ENCODE measurements around the gene PPIF.
A peak's percentile ranks its signal among the peaks of the same experiment; 100 is the strongest.

PPIF gene

DNA sequence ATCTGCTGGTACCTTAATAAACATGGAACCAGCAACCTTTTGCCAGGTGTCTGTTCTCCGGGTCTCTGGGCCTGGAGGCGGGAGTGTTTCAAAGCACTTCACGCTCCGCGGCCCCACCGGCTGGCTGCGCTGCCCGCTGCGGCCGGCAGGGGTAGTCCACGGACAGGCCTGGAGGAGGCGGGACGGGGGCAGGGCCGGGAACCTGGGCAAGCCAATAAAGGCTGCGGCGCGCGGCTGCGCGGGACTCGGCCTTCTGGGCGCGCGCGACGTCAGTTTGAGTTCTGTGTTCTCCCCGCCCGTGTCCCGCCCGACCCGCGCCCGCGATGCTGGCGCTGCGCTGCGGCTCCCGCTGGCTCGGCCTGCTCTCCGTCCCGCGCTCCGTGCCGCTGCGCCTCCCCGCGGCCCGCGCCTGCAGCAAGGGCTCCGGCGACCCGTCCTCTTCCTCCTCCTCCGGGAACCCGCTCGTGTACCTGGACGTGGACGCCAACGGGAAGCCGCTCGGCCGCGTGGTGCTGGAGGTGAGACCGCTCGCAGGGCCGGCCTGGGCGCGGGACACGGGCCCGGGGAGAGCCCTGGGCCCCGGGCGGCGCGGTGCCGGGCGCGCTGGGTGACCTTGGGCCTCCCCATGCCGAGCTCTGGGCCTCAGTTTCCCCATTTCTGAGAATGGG is at the start of gene PPIF:
PPIF (plus strand) TSS at position 244 of the 668 bp plus-strand sequence; CDS start at position 324, 80 bp downstream.
- peak; percentile 95 for DNase-seq

DNA sequence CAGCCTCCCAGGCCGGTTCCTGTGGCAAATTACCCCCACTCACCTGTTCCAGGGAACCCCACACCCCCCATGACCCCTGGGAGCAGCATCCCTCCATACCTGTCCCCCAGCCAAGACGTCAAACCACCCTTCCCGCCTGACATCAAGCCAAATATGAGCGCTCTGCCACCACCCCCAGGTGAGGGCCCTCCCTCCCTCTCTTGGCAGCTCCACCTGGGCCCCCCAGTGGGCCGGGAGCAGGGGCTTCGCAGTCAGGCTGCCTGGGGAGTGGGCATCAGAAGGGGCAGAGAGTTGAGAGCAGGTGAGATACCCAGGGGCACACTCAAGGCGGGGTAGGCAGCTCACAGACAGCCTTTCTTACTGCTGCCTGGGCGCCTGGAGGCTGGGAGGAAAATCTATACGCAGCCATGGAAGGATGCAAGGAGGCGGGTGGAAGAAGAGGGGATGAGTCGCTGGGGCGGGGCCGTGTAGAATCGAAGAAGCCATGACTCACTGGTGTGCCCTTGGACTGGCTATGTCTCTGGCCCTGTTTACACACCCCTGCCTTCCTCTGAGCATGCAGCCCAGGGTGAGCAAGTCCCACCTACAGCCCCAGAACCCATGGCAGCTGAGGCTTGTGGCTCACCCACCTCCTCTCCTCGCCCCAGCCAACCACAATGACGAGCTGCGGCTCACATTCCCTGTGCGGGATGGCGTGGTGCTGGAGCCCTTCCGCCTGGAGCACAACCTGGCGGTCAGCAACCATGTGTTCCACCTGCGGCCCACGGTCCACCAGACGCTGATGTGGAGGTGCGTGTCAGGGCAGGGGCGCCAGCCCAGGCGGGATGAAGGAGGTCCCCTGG is 48.6 kb upstream of the PPIF start:
- DNase-seq: peak; percentile 52

DNA sequence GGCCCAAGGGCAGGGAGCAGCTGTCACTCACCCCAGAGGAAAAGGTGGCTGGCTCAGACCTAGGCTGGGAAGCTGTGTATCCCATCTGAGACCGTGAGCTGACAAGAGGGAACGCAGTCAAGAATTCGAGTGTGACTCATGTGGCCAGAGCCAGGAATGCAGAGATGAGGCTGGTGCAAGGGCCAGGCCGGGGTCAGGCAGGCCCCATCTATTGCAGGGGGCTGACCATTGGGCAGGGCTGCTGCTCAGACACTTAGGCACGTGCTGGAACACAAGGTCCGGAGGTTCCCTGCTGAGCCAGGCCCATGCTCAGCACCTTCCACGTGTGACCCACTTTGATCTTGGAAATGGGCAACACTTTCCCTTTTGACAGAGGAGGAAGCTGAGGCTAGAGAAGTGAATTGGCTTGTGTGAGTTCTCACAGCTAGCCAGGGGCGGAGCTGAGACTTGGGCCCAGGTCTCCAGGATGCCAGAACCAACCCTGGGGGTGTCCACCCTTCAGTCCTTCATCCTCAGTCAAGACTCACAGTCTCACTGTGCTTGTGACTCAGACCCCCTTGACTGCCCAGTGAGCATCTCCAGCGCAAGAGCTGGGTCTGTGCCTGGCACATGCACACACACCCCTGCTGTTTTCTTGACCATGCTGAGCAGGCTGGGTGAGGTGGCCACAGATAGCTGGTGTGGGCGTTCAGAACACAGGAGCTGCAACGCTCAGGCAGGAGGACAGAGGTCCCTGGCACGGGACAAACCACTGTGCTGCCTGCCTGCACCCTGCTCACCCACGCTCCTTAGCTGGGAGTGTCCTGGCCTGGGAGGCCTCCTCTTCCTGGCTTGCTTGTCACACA is 47.6 kb upstream of the PPIF start:
- DNase-seq: no peak

DNA sequence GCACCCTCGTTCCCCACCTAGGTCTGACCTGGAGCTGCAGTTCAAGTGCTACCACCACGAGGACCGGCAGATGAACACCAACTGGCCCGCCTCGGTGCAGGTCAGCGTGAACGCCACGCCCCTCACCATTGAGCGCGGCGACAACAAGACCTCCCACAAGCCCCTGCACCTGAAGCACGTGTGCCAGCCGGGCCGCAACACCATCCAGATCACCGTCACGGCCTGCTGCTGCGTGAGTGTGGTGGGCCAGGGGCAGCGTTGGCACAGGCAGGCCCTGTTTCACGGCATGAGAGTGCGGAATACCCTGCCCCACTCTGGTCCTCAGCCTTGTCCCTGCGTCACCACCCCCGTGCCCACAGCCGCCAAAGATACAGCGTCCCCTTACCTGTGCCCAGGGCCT is 46.6 kb upstream of the PPIF start:
- no peak for DNase-seq

DNA sequence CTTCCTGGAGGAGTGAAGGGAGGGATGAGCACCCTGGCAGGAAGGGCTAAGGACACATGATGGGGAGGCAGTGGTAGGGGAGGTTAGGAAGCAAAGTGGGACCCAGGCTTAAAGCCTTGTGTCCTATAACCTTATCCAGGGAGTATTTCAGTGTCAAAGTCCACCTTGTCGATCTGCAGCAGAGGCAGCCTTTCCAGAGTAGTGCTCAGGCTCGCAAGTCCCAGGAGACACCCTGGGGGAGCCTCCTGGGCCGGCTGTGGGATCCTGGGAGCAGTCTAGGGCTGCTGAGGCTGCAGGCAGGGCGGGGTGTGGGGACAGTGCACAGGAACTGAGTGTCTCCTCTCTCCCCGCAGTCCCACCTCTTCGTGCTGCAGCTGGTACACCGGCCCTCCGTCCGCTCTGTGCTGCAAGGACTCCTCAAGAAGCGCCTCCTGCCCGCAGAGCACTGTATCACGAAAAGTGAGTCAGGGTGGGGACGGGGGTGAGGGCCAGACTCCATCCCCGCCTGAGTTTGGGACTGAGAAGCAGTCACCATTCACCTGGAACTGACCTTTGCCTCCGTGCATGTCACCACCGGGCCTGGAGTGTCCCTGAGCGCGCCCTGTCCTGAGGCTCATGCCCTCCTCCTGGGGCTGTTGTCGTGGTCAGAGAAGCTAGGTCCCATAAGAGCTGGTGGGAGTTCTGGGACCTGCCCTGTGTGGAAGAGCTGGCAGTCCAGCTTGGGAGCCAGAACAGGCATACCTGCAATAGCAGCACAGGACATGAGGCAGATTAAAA is 45.3 kb upstream of the PPIF start:
- no peak for DNase-seq

DNA sequence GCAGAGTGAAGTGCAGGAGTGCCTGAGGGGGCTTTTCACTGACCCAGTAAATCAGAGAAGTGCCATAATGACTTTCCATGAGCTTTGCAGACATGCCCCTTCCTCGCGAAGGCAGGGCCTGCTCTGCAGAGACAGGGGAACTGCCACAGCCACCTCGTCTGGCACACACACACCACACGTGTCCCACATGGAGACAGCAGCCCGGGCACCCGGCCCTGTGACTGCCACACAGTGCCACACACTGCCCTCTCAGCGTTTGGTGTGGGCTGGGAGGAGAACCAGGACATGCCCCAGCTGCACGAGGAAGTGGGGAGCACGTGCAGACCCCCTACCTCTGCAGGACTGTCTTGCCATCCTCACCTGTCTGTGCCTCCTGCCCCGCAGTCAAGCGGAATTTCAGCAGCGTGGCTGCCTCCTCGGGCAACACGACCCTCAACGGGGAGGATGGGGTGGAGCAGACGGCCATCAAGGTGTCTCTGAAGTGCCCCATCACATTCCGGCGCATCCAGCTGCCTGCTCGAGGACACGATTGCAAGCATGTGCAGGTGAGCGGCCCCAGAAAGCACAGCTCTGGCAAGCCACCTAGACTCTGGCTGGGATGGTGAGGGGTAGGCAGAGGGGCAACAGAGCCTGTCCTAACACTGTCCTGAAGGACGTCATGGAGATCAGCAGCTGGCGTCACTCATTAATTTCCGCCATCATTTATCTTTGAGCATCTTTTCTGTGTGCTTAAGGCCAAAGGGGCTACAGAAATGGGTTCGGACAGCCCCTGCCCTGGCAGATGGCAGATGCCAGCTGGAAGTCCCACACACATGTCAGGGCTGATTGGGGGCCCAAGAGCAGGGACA is 43.4 kb upstream of the PPIF start:
- no peak for DNase-seq

DNA sequence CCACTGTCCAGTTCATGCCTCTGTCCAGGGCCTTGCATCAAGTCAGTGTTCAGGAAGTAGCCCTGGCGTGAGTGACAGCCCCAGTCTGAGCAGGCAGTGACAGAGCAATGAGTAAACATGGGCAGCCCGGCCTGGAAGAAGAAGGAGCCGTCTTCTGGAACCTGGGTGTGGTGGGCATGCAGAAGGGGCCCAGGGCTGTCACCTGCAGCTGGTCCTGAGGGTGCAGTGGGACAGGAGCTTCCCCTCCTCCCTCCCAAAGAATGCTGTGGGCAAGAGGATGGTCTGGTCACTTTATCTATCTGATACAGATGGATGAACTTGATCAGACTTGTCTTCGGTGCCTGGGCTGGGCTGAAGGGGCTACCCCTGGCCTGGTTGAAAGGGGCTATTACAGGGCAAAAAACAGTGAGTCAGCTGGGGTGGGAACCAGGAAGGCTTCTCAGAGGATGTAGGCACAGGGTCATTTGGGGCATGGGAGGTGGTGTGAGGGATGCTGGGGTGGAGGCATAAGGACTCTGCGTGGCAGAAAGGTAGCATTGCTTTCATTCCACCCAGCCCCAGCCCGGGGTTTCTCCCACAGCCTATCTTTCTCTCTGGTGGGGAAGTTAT is 42.7 kb upstream of the PPIF start:
- no peak for DNase-seq

DNA sequence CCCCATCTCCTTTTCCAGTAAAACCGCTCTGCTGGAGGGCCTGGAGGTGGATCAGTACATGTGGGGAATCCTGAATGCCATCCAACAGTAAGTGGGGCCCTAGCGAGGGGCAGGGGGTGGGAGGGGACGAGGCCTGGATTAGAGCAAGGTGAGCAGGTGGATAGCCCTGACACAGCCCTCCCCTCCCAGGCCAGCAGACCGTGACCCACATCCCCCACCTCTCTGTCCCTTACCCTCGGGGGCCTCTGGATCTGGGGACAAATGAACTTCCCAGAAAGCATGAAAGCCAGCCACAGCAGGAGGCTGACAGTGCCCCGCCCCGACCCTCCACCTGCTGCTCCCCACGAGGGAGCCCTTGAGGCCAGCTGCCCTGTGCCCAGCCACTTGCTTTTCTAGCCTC is 41.8 kb upstream of the PPIF start:
- no peak for DNase-seq

DNA sequence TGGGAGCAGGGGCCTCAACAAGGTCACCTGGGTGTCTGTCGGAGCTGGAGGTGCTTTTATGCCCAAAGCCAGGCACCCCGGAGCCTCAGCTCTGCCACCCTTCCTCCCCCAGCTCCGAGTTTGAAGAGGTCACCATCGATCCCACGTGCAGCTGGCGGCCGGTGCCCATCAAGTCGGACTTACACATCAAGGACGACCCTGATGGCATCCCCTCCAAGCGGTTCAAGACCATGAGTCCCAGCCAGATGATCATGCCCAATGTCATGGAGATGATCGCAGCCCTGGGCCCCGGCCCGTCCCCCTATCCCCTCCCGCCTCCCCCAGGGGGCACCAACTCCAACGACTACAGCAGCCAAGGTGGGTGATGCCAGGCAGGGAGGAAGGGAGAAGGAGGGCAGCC is 41.3 kb upstream of the PPIF start:
- no peak for DNase-seq

DNA sequence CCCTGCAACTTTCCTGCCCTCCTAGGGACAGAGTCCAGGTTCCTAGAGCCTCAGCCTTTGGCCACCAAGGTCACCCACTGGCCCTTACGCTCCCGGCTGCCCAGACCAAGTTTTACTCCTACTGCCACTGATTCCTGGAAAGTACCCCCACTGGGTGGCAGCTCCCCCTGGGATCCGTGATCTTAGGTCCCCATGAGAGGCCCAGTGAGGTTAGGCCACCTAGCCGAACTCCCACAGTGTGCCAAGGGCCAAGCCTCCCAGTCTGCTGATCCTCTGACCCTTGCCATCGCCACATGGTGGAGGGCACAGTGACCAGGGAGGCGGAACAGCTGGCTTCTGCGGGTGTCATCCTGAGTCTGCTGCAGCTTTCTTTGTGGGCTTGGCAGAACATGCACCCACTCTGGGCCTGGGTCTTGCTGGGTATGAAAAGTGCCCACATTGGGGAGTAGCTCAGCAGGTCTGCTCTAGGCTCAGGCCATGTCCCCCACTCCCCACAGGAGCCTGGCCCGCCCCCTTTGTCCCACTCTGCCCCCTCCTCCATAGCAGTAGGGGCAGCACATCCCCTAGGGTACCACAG is 40.5 kb upstream of the PPIF start:
- DNase-seq: no peak

DNA sequence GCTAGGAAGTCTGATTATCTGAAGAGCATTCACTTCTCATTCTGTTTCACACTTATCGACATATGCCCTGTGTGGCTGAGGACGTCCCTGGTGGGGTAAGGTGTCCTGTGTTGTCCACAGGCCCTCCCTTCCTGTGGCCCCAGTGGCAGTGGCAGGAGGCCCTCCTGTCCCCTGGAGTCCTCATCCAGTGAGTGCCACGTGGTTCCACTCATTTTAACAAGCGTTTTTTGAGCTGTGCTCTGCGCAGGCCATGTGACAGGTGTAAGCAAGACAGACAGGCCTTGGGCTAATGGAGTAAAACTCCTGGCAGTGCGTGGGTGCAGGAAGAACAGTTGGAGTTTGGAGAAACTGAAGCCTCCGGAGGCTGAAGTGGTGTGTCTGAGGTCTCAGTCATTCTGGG is 39.3 kb upstream of the PPIF start:
- no peak for DNase-seq

DNA sequence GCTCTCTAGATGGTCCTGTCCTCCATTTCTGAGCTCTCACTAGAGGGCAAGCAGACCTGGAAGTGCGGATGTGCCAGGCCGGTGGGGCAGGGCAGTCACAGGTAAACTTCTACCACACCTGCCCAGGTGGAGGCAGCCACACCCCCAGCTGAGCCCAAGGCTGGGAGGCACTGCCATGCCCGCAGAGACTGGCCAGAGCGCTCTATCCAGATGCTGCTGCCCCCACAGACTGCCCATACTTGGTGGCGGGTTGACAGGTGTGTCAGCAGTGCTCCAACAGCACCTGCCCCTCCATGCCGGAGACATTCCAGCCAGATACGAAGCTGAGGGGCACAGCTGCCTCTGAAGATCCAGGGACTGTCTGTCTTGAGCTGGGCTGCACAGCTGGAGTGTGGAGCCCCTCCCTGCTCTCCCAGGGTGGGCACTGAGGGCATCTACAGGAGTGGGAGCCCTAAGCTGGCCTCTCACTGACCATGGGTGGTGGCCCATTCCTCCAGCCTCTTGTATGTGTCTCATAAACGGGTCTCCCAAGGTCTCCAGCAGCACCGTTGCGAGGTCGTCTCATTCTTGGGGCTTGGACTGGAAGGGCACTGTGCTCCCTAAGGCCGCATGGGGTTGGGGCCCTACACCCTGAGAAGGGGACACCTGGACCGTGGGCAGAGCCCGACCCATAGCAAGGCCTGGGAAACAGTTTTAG is 38.2 kb upstream of the PPIF start:
- DNase-seq: no peak

DNA sequence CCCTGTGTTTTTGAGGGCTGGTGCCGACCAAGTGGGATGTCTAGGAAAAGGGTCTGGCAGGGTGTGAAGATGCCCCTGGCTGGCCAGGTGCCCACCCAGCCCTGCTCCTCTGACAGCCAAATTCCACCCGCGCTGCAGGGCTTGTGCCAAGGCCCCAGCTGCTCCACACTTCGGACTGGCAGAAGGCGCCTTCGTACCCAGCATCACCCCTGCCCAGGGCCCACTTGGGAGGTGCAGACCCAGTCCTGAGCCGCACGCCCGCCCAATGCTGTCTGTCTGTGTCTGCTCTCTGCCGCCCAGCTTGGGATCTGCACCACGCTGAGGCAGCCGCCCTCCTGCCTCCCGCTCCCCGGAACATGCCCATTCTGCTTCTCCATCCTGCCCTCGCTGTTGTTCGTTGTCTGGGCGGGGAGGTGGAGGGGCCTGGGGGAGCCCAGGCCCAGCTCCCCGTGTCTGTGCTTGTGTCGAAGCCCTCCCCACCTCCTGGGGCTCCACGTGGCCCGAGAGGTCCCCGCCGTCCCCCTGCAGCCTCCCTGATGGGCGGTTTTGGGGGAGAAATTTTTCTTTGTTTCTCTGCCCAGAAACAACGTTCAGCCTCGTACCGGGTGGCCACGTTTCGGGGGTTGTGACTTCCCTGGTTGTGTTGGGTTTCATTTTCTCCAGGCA is 36.9 kb upstream of the PPIF start:
- no peak for DNase-seq

DNA sequence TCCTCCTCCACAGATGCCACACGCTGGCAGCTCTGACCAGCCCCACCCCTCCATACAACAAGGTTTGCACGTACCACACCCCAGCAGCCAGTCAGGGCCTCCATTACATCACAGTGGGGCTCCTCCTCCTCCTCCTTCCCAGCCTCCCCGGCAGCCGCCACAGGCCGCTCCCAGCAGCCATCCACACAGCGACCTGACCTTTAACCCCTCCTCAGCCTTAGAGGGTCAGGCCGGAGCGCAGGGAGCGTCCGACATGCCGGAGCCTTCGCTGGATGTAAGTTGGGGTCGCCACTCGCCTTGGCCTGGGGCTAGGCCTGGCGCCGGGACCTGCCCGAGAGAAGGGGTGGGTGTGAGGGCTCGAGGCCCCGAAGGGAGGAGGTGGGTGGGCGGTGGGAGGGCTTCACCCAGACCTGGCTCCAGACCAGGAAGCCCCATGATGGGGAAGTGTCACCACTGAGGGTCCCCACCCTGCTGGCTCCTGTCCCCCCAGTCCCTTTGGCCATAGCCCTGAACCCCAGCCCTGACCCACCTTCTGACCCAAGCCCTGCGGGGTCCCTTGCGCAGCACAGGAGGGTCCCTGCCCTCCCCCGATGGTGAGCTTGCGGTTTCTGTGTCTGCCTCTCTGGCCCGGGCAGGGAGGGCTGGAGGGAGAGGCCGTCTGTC is 36.2 kb upstream of the PPIF start:
- DNase-seq: no peak

DNA sequence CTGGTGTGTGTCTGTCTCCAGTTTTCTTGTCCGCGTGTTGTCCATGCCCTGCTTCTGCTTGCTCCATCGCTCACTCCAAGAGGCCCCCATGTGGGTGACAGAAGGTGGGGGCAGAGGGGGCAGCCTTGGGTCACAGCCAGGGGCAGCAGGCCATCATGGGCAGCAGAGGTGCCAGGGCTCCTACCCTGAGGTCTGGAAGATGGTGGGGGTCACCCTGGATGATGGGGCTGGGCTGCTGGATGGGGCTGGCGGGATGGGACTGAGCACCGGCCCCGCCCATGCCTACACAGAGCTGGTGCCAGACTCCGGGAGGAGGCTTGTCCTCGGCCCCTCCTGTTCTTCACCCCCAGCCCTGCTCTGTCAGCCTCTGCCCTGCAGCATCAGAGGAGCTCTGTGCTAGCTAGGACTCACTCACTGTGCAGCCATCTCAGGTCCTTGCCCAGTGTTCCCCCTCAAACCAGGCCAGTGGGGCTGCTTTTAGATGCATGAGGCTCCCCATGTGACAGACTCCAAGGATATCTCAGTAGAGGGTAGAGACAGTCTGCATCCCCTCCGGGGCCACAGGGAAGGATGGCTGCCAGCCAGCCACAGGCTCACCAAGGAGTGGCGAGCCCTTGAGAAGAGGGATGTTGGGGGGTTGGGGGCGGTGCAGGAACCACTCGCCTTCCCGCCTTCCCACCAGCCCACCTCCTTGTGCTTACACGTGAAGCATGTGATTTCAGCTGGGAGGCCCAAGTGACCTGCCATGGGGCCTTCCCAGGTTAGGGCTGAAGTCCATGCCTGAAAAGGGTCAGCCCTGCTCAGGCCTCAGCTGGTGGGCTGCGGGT is 35.5 kb upstream of the PPIF start:
- DNase-seq: no peak

DNA sequence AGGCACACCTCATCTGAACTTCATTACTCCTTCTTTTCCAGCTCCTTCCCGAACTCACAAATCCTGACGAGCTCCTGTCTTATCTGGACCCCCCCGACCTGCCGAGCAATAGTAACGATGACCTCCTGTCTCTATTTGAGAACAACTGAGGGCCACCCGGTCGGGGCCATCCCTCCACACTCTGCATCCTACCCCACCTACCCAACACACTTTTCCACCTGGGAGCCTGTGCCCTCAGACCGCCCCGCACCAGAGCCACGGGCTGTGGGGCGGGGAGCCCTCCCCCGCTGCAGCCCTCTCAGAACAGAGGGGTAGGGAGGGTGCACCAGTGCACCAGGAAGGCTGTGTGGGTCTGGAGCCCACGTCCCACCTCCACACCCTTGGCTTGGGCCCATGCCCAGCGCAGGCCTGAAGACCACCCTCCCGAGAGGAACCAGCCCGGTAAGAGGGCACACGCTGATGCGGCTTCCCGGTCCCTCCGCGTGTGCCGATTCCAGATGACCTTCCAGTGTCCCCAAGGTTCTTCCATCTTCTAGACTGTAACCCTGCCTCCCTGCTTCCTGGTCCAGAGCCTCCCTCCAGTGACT is 34.6 kb upstream of the PPIF start:
- no peak for DNase-seq

DNA sequence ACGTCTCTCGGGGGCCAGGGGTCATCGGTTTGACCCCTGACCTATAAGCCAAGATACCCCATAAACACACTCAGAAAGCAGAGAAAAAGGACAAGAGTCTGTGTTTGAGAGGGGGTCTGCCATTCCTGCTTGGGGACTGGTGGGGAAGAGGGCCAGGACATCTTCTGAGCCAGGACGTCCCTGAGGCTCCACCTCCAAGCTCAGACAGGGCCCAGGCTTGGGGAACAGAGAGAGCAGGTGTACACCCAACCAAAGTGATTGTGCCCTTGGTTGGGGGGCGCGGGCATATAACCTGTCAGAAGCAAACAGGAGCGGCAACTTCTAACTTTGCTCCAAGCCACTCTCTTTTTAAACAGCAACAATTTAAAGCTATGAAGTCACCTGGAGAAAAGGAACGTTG is 33.9 kb upstream of the PPIF start:
- no peak for DNase-seq

DNA sequence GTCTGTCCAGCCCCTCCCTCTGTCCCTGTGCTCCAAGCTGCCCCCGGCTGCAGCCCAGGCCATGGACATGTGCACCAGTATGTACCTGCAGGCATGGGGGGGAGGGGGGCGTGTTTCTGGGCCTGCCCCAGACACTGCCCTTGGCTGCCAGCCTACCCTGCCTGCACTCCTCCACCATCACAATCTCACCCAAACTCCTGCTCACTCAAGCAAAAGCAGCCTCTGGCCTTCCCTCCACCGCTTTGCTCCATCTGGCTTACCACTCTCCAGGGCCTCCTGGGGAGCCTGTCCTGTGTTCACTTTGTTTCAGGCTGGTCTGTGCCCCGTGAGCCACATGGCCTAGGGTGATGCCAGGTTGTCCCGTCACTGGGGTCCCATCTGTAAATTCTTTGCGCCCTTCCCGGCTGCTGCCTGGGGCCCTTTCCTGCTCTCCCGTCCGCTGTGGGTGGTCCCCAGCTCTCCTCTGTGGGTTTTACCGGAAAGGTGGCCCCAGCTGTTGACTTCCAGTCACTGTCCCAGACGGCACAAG is 33.3 kb upstream of the PPIF start:
- DNase-seq: no peak
